Stimulated activated CD4-positive, alpha-beta T cell treated with anti-CD3 and anti-CD28 coated beads, Interleukin-4, amount 100 ng/mL, for 24 hours (primary cell): ENCODE results near the gene CCDC142.
A peak's percentile ranks its signal among the peaks of the same experiment; 100 is the strongest.
"Not testable (repeated sequence)": the region's sequence is repeated elsewhere in the genome, so short reads cannot be mapped to it uniquely, and the experiment has no call there.

Source experiments
- DNase-seq: peaks from one replicate; pipeline ENCODE4 v3.0.0-alpha.2; 2020

Gene CCDC142

GRCh38 chr2:74462054-74462785, 20.6 kb downstream of the CCDC142 start:
- no peak for DNase-seq

DNA sequence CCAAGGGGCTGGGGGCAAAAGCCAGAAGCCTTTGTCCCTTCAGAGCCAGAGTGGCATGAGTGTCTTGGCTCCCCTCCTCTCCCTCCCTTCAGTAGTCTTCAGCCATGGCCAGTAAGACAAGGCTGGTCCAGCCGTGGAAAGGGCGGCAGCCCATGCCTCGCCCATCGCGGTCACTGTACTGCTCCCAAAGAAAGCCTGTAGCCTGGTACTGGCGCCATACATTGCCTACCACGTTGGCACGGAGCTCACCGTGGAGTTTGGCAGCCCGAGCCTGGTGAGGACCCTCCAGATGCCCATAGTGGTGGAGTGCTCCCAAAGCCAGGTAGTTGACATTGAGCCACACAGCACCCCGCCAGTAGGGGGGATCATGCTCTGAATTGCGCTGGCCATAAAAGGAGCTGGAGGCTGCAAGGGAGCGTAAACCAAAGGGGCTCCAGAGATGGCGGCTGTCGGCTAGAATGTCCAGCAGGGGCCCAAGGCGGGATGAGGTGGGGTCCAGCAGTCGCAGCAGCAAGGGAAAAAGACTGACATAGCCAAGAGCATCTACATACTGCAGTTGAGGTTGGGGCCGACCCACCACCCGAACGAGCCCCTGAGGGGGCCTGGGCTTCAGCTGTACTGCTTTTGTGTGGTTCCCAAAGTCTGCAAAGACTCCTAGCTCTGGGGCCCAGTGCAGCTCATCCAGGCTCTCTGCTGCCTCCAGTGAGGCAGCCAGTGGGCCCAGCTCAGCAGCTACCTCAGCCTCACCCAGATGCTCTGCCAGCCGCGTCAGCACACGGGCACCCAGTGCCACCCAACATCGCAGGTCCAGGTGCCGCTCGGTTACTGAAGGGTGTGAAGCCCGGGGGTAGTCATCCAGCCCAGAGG, 21.4 kb downstream of the CCDC142 start:
- no peak for DNase-seq

DNA sequence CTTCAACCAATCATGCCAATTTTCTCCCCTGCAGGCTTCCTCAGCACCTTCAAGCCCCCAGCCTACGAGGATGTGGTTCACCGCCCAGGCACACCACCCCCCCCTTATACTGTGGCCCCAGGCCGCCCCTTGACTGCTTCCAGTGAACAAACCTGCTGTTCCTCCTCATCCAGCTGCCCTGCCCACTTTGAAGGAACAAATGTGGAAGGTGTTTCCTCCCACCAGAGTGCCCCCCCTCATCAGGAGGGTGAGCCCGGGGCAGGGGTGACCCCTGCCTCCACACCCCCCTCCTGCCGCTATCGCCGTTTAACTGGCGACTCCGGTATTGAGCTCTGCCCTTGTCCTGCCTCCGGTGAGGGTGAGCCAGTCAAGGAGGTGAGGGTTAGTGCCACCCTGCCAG, 22.6 kb downstream of the CCDC142 start:
- not testable (repeated sequence) for DNase-seq

DNA sequence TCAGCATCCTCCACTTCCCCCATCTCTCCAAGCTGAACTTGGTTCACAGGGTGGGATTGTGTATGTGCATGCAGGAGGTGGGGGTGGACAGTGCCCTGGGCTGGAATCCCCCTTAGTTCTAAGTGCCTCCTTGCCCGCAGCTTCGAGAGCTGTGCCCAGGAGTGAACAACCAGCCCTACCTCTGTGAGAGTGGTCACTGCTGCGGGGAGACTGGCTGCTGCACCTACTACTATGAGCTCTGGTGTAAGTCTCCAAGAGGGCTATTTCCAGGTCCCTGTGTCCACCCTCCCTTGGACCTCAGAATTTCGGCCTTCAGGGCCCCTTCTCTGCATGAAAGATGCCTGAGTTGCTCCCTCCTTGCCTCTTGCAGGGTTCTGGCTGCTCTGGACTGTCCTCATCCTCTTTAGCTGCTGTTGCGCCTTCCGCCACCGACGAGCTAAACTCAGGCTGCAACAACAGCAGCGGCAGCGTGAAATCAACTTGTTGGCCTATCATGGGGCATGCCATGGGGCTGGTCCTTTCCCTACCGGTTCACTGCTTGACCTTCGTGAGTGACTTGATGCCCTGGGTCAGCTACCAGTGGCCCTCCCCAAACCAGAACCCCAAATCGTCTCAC, 23.2 kb downstream of the CCDC142 start:
- DNase-seq: not testable (repeated sequence)

DNA sequence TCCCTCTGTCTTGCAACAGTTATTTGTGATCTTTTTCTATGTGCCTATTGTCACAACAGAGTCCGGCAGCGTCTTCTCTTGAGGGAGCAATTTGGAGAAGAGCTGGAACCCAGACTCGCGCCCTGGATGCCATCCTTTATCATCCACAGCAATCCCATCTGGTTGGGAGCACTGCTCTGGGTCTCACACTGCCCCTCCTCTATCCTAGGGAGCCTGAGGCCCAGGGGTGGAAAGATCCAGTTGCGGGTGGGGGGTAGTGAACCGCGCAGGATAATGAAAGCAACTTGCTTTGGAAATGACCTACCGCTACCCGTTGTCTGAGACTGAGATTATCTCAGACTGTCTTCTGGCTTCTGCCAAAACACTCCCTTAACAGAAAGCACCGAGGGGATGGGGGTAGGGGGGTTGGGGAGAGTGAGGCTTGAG, 23.8 kb downstream of the CCDC142 start:
- DNase-seq: no peak

DNA sequence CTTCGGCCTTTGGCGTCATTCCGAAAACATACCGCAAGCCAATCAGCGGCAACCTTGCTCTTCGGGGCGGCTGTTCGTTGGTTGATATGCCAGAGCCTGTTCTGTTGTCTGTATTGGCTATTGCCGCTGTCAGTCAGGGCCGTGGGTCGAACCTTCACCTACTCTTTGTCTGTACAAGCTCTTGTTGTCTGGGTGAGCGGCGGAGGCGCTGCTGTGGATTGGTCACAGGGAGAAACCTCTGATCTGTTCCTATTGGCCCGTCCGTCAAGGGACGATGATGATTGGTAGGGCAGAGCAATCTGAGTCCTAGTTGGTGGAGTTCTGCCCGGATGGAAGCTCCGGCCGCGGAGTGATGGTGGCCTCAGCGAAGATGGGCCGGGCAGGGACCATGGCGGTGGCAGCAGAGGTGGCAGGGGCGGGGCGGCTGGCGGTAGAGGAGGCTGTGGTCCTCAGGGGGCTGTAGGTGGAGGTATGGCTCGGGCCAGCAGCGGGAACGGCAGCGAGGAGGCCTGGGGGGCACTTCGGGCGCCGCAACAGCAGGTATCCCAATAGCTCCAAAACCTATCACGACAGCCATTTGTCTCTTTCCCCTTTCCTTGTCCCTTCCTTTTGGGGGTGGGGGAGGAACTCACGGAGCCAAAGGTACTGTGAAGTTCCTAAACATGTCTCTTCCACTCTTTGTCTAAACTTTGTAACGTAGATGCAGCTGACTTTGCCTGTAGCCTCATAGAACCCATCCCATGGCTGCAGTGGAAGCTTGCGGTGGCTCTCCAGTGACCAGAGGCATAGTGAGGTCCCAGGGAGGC, 24.5 kb downstream of the CCDC142 start, which contains the start of gene WBP1:
Gene WBP1 (plus strand): TSS at position 307 of the 806 bp plus-strand sequence. CDS start 165 bp downstream, at position 472.
- peak; percentile 100 for DNase-seq

GRCh38 chr2:74457549-74458131, 25.2 kb downstream of the CCDC142 start:
- DNase-seq: peak; percentile 82

DNA sequence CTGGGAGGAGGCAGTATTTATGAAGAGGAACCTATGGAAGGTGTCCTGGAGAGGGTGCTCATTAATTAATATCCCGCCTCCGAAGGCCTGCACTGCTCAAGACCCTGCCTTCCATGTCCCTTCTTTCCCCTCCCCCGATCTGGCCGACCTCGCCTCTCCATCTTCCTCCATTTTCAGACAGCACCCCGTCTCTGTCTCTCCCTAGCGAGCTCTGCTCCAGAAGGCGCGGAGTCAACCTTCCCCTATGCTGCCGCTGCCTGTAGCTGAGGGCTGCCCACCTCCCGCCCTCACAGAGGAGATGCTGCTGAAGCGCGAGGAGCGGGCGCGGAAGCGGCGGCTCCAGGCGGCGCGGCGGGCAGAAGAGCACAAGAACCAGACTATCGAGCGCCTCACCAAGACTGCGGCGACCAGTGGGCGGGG, 25.7 kb downstream of the CCDC142 start:
- DNase-seq: no peak

DNA sequence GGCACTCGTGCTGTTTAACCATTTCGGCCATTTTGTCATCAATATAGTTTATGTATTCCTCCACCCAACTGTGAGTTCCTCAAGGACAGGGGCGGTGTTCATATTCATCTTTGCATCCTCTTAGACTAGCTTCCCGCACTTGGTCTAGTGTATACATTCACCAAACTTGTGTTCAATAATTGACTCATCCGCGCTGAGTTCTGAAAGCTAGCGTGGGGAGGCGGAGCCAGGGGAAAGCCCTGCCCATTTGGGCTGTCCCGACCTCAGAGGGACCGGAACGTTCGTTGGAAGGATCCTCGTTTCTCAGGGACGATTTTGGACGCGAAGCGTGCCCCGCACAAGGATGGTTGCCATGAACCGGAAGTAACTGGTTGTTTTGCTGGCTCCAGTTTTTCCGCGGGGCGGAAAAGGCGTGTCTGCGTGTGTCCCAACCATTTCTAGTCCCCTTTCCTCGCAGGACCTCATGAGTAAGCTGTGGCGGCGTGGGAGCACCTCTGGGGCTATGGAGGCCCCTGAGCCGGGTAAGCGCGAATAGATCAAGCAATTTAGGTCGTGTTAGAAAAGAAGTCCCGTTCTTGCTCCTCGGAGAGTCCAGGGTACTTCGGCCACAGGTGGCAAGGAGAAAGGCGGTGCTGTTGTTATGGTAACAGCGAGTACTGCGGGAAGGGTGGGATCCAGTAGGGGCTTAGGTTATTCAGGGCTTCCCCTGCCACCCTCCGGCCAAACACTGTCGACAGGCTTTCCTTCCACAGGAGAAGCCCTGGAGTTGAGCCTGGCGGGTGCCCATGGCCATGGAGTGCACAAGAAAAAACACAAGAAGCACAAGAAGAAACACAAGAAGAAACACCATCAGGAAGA, 27.9 kb downstream of the CCDC142 start, which contains the start of gene INO80B:
Gene INO80B (plus strand): TSS at position 434 of the 858 bp plus-strand sequence. CDS start 30 bp downstream, at position 464.
- peak; percentile 98 for DNase-seq

DNA sequence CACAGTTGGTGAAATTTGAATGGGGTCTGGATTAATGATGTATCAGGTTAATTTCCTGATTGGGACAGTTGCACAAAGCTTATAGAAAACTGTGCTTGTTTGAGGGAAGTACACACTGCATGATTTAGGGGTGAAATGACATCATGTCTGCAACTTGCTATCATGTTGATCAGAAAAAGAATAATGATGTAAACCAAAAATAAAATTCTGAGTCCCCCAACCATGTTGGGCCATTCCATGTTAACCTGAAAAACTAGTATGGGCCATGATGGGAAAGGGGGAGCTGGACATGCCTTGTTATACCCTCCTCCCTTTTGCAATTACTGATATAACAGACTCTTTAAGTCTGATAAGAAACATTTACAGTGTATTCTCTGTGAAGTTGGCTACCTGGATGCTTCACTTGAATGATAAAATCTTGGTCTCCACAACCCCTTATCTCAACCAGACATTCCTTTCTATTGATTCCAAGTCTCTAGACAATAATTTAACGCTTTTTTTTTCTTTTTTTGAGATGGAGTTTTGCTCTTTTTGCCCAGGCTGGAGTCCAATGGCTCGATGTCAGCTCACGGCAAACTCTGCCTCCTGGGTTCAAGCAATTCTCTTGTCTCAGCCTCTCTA, 32.1 kb downstream of the CCDC142 start:
- DNase-seq: no peak

DNA sequence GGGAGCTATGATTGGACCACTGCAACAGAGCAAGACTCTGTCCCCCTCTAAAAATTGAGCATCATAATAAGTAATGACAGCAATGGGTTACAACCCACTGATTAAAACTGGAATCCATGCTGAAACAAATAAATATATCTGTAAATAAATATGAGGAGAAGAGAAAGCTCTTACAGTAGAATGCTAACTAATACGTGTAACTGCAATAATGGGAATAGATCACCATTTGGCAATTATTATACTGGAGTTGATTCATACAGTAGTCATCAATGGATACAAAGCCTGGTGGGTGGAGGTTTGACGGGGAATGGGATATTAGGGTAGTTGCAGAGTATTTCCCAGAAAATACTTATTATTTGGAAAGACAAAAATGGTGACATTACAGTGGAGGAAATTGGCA, 34.0 kb downstream of the CCDC142 start:
- DNase-seq: no peak

DNA sequence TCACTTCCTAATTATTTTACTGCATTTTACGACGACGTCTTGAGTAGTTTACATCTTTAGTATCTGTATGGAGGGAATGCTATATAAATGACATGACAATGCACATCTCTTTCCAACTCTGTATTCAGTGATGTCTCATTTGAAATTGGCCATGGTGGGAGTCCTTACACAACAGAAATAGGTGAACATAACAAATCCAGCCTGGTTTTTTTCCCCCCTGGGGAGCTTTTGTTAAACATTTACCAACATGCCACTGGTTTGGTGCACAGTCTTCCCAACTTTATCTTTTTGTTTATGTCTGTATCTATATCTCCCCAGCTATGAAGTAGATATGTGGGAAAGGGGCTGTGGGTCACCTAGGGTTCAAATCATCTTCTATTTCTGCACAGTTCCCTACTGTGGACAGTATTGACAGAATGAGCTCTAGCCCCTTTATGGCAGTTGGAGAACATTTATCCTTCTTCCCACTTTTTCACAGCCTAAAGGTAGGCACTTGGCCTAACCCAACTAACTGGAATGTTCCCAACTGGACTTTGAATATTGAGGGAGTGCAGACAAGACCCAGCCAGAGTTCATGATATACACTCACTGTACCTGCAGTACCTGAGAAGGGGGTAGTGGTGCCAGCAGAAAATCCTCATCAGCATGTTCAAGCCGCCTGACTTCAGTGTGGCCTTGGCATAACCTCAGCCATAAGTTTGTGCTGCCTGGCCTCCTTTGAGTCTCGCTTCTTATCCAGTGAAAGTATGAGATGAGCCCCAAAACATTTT, 35.4 kb downstream of the CCDC142 start:
- no peak for DNase-seq

DNA sequence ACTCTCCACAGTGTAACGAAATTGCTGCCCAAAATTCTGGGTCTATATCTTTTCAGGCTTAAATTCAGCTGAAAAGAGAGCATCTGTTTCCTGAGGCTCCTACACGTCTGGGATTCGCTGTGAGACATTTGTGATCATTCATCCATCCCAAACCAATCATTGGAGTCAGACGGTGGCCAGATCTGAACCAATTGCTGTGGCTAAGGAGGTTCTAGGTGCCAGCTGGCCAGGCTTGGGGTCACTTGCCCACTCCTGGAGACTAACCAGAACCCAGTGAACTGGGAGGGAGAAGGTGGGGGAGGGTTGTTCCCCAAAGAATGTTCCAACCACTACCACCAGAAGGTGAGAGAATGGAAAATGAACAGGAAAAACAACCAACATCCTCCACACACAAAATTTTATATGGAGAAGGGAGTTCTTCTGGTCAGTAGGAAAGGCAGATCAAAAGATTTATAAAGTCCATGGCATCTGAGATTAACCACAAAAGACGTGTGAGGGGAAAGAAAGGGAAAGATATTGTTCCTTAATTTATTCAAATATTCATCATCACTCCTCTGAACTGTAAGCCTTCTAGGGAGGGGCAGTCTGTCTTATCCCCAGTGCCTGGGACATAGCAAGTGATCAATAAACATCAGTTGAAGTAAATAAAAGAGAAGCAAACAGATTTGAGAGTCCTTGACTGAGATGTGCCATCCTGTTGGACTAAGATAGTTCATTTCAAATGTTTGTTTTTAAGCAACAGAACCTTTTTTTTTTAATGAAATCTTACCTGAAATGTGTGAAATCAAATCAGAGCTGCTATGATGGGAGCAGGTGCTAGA, 38.1 kb downstream of the CCDC142 start:
- no peak for DNase-seq

- DNase-seq: not testable (repeated sequence)
Measured at GRCh38 chr2:74442483-74443297, 40.1 kb downstream of the CCDC142 start.

DNA sequence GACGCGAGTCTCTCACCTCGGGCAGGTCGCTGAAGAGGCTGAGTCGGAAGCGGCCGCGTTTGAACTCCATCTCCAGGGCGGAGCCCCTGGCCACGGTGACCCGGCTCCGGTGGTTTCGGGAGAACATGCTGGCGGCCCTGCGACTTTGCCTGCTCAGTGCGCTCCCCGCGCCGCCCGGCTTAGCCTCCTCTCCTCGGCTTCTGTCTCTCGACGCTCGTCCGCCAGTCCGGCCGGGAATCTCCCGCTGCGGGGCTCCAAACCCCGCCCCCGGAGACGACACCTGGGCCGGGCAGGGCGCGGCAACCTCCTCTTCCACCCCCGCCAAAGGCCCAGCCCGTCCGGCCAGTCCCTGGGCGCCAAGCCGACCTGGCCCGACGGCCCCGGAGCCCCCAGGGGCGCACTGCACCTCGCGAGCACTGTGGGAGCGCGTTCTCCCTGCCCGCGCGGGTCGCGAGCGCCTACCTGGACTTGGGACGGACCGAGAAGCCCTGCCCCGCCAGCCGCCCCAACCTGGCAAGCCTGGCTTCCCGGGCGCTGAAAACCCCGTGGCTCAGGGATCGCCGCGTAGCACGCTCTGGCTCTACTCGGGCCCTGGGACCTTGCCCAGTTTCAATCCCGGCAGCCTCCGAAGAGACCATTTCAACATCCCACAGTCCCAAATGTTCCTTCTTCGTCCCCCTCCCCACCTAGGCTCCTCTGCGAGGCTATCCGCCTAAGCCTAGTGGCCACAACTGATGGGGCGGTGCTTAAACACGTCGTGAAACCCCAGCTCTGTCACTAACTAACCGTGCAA, 40.9 kb downstream of the CCDC142 start, which contains the start of gene RTKN:
Gene RTKN (minus strand): TSS at position 248 of the 793 bp plus-strand sequence. CDS start 121 bp downstream, at position 127.
- no peak for DNase-seq

- no peak for DNase-seq
Measured at GRCh38 chr2:74441170-74441689, 41.6 kb downstream of the CCDC142 start.
